AG09319 (cell line): ENCODE measurements around the gene RAD51B.

Experiments
- DNase-seq: peaks from one replicate; pipeline ENCODE4 v3.0.0-alpha.2; 2010; ENCODE audit warnings: low read depth; ENCODE audit errors: extremely low read depth
- TF ChIP-seq, protein P1 (sequence below): IDR thresholded peaks from 2 replicates; pipeline ENCODE4 v1.5.1; 2011; ENCODE audit warnings: low read depth, mild to moderate bottlenecking, inconsistent platforms, low read length, moderate library complexity

Gene RAD51B

DNA sequence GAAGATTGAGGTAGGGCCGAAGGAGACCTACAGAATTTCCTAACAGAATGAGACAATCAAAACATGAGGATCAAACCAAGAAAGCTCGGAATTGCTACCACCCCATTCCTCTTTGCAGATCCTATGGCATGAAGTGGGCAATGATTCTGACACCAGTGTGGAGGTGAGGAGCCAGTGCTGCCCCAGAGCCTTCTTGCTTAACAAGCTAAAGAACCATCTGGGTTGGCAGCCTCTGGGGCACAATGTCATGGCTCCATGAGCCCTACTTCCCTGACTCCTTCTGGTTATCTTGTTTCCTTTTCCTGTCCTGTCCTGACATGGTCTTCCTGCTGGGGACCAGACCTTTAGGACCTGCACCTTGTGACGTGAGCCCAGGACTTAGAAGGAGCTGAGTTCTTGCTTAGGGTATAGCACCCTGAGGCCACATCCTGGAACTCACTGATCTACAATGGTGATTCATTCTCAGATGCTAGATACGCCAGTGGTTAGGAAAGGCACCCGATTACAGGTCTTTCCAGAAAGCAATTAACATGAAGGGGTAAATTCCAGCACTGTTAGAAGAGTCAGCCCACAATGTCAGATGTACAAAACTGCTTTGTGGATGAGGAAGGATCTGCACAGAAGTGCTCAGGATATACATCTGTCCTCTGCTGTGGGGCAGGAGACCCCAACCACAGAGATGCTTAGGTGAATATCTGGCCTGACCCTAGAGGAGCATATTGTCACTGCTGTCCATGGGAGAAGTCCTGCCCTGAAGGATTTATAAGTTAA is 649.0 kb downstream of the RAD51B start:
- TF ChIP-seq, protein P1, sequence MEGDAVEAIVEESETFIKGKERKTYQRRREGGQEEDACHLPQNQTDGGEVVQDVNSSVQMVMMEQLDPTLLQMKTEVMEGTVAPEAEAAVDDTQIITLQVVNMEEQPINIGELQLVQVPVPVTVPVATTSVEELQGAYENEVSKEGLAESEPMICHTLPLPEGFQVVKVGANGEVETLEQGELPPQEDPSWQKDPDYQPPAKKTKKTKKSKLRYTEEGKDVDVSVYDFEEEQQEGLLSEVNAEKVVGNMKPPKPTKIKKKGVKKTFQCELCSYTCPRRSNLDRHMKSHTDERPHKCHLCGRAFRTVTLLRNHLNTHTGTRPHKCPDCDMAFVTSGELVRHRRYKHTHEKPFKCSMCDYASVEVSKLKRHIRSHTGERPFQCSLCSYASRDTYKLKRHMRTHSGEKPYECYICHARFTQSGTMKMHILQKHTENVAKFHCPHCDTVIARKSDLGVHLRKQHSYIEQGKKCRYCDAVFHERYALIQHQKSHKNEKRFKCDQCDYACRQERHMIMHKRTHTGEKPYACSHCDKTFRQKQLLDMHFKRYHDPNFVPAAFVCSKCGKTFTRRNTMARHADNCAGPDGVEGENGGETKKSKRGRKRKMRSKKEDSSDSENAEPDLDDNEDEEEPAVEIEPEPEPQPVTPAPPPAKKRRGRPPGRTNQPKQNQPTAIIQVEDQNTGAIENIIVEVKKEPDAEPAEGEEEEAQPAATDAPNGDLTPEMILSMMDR, result no peak
- no peak for DNase-seq

DNA sequence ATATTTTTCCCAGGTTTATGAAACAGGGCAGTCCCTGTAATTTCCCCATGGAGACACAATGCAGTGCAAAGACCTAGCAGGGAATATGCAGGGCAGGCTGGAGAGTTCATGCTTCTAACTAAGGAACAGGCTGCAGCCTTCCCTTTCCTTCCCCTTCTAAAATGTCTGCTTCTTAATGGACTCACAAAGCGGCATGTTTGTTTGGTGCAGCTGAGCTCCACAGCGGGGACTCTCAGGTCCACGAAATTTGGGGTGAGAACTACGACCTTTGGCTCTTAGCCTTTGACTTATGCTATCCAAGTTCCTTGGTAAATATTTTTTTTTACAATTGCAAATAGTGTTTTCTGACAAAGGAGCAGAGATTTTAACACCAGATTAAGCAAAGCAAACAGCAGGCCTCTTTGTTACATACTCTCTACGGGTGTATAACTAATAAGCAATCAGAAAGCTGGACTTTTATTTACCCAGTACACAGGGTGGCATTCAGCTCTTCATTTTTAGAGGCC is 649.7 kb downstream of the RAD51B start:
- no peak for DNase-seq
- TF ChIP-seq, protein P1, result no peak

DNA sequence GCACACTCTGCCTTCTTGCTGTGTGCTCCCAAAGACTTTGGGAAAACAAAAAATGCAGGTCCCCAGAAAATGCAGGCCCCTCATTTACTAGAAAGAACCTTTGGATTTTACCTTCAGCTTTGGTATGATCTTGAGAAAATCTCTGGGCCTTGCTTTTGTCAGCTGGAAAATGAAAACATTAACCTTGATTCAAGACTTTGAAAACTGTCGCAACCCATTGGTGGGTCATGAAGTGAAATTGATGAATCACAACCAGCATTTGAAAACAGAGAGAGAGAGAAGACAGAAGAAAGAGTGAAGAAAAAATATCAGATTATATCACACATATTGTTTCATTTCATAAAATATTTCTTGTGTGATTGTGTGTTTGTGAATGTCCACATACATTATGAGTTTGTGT is 650.8 kb downstream of the RAD51B start:
- TF ChIP-seq, protein P1, result no peak
- no peak for DNase-seq

- DNase-seq, result no peak
- TF ChIP-seq, protein P1, result no peak
Measured at GRCh38 chr14:68471029-68471963, 651.7 kb downstream of the RAD51B start.

GRCh38 chr14:68471964-68472508 is 652.5 kb downstream of the RAD51B start:
- TF ChIP-seq, protein P1, result no peak
- DNase-seq, result no peak

- TF ChIP-seq, protein P1, result no peak
- DNase-seq, result no peak
Measured at GRCh38 chr14:68473069-68473468, 653.5 kb downstream of the RAD51B start.
